Sigmoid colon (tissue), 7 donors: ENCODE results near the gene CPZ. TPM values are rescaled to one million over a fixed set of nuclear protein-coding genes. Genes with fewer than 3 reads are reported as not detected.

ENCODE experiments used
- DNase-seq: peaks from one replicate; pipeline ENCODE4 v3.0.0-alpha.2; 2019
- H3K27ac ChIP-seq, 4 donors: fragments of 200-600 bp; sonication (generic); one replicate each; pipeline ENCODE4 v1.5.1; 2016 to 2019; ENCODE audit warnings: mild to moderate bottlenecking in 1 of 4
- H3K27me3 ChIP-seq, 3 donors: fragments of 200-600 bp; sonication (generic); one replicate each; pipeline ENCODE4 v1.5.1; 2019; ENCODE audit warnings: mild to moderate bottlenecking in 1 of 3
- H3K36me3 ChIP-seq, 4 donors: fragments of 200-600 bp; sonication (generic); one replicate each; pipeline ENCODE4 v1.5.1; 2016 to 2019
- H3K4me1 ChIP-seq, 4 donors: fragments of 200-600 bp; sonication (generic); one replicate each; pipeline ENCODE4 v1.5.1; 2017 to 2019
- H3K4me3 ChIP-seq, 4 donors: fragments of 200-600 bp; sonication (generic); one replicate each; pipeline ENCODE4 v1.5.1; 2017 to 2019; ENCODE audit warnings: mild to moderate bottlenecking in 2 of 4, moderate library complexity in 1 of 4
- H3K9me3 ChIP-seq, 4 donors: fragments of 200-600 bp in 3 of 4; sonication (generic) in 3 of 4; one replicate each; pipeline versions ENCODE4 v1.5.1 to v1.6.1; 2013 to 2019
- EP300 ChIP-seq, 4 donors: sonication (generic); formaldehyde crosslinking; IDR thresholded peaks; one replicate each; pipeline ENCODE4 v1.6.1; 2017; ENCODE audit warnings: antibody characterized with exemption in 4 of 4
- POLR2A ChIP-seq, 2 donors: fragments of 450-650 bp; IDR thresholded peaks; one replicate each; pipeline ENCODE4 v1.6.1; 2016; ENCODE audit warnings: antibody characterized with exemption in 2 of 2, mild to moderate bottlenecking in 2 of 2, moderate library complexity in 2 of 2
- POLR2AphosphoS5 ChIP-seq, 4 donors: sonication (generic); formaldehyde crosslinking; IDR thresholded peaks; one replicate each; pipeline ENCODE4 v1.6.1; 2017; ENCODE audit warnings: antibody characterized with exemption in 4 of 4
- WGBS, 2 donors: extraction: QIAGEN DNeasy Blood & Tissue Kit; methylation state at CpG; one replicate each; pipeline ENCODE4 v1.1.7; 2013; 5-methylcytosine and 5-hydroxymethylcytosine counted together
- intact Hi-C: fragments of 100-400 bp; cut with DNase I; formaldehyde crosslinking; loops from one replicate; pipeline ENCODE4 v1.15.1; 2023
- polyA plus RNA-seq, 3 donors: library from polyadenylated mRNA; stranded (reverse); fragments of 200-250 nt; gene quantifications; one replicate each; pipeline ENCODE4 v1.2.3, GENCODE V29; 2013
- total RNA-seq, 4 donors: library from RNA; depleted of rRNA; stranded (reverse); fragments of >200 nt; gene quantifications; one replicate each; pipeline ENCODE4 v1.1.0, GENCODE V29; 2016
- TF ChIP-seq, protein P1 (sequence below), 4 experiments: fragments of 450-650 bp in 3 of 4; fragments of 200-600 bp in 1 of 4; IDR thresholded peaks; one replicate each; pipeline ENCODE4 v1.5.1; 2016 to 2019; ENCODE audit warnings: antibody characterized with exemption in 4 of 4, mild to moderate bottlenecking in 3 of 4, moderate library complexity in 2 of 4
- donor health status: healthy with polysubstance abuse.
- donor health status: Bipolar disorder and iron deficiency.
- donor health status: healthy.

CPZ gene
- total and polyA plus RNA-seq, 7 donors = 0.46 to 8.3 (median 1.8) TPM

- Histone ChIP-seq H3K36me3 (no peaks in the 10 kb centered on the region), H3K27ac (no peak overlapping the region), H3K9me3 (no peaks in the 10 kb centered on the region), H3K4me3 (no peak overlapping the region), H3K4me1 (peaks cover 0 to 8% (median 0%) of the 10 kb centered on the region in 4 donors), H3K27me3 (peaks cover 23 to 66% (median 38%) of the 10 kb centered on the region in 3 donors)
- intact Hi-C loops = no loop called here
- TF ChIP-seq, protein P1, sequence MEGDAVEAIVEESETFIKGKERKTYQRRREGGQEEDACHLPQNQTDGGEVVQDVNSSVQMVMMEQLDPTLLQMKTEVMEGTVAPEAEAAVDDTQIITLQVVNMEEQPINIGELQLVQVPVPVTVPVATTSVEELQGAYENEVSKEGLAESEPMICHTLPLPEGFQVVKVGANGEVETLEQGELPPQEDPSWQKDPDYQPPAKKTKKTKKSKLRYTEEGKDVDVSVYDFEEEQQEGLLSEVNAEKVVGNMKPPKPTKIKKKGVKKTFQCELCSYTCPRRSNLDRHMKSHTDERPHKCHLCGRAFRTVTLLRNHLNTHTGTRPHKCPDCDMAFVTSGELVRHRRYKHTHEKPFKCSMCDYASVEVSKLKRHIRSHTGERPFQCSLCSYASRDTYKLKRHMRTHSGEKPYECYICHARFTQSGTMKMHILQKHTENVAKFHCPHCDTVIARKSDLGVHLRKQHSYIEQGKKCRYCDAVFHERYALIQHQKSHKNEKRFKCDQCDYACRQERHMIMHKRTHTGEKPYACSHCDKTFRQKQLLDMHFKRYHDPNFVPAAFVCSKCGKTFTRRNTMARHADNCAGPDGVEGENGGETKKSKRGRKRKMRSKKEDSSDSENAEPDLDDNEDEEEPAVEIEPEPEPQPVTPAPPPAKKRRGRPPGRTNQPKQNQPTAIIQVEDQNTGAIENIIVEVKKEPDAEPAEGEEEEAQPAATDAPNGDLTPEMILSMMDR (IDR thresholded peaks at IDR 0.05) = no peak
- no peak for TF ChIP-seq EP300 (IDR thresholded peaks at IDR 0.05)
- no peak for TF ChIP-seq POLR2AphosphoS5 (IDR thresholded peaks at IDR 0.05)
- no peak for TF ChIP-seq POLR2A (IDR thresholded peaks at IDR 0.05)
- WGBS, 2 donors = 69 to 78% methylated on average over 66 of the region's 66 CpGs
- peak; percentile 53 for DNase-seq
Measured at GRCh38 chr4:8581094-8581861, 11.3 kb upstream of the CPZ start.

DNA sequence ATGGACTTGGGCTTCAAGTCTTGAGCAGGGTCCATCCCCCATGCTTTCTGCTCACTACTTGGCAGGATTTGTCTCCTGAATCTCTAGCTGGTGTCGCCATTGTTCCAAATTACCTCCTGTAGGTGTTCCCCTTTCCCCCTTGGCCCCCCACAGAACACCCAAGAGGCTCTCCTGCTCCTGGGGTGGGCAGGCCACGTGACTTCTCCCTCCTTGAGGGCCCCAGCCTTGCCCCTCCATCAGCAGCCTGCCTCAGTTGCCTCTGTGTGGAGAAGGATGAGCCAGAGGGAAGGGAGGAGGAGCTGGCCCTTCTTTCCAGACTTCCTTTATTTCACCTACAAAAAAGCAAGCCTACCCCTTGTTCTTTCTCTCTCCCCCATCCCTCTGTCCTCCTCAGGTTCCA, 10.5 kb upstream of the CPZ start:
- Histone ChIP-seq H3K27me3 (peaks cover 28 to 74% (median 41%) of the 10 kb centered on the region in 3 donors), H3K4me1 (peaks cover 0 to 8% (median 0%) of the 10 kb centered on the region in 4 donors), H3K9me3 (no peaks in the 10 kb centered on the region), H3K27ac (no peak overlapping the region), H3K36me3 (no peaks in the 10 kb centered on the region), H3K4me3 (no peak overlapping the region)
- WGBS, 2 donors = 41 to 65% methylated on average over 2 of the region's 2 CpGs
- peak; percentile 14 for DNase-seq
- intact Hi-C loops = no loop called here
- TF ChIP-seq EP300 (IDR thresholded peaks at IDR 0.05) (no peak), POLR2AphosphoS5 (IDR thresholded peaks at IDR 0.05) (no peak), POLR2A (IDR thresholded peaks at IDR 0.05) (no peak)
- TF ChIP-seq, protein P1 (IDR thresholded peaks at IDR 0.05) = no peak

GRCh38 chr4:8582436-8582835, 10.1 kb upstream of the CPZ start:
- peaks cover 0 to 8% (median 0%) of the 10 kb centered on the region in 4 donors for H3K4me1 ChIP-seq
- intact Hi-C loops = no loop called here
- H3K9me3 ChIP-seq = no peaks in the 10 kb centered on the region
- H3K4me3 ChIP-seq = no peak overlapping the region
- WGBS, 2 donors = 88 to 90% methylated on average over 12 of the region's 12 CpGs
- peak; percentile 40 for DNase-seq
- no peaks in the 10 kb centered on the region for H3K36me3 ChIP-seq
- H3K27ac ChIP-seq = no peak overlapping the region
- no peak for TF ChIP-seq POLR2AphosphoS5 (IDR thresholded peaks at IDR 0.05)
- TF ChIP-seq EP300 (IDR thresholded peaks at IDR 0.05) = no peak
- TF ChIP-seq, protein P1 (IDR thresholded peaks at IDR 0.05) = no peak
- H3K27me3 ChIP-seq = peaks cover 29 to 78% (median 45%) of the 10 kb centered on the region in 3 donors

GRCh38 chr4:8582941-8583654, 9.5 kb upstream of the CPZ start:
- Histone ChIP-seq H3K4me3 (no peak overlapping the region), H3K36me3 (no peaks in the 10 kb centered on the region), H3K27ac (no peak overlapping the region), H3K9me3 (no peaks in the 10 kb centered on the region), H3K4me1 (peaks cover 0 to 8% (median 0%) of the 10 kb centered on the region in 4 donors), H3K27me3 (peaks cover 29 to 81% (median 45%) of the 10 kb centered on the region in 3 donors)
- peak; percentile 24 for DNase-seq
- WGBS, 2 donors = 57 to 67% methylated on average over 9 of the region's 9 CpGs
- intact Hi-C loops = no loop called here
- TF ChIP-seq POLR2AphosphoS5 (IDR thresholded peaks at IDR 0.05) = no peak
- no peak for TF ChIP-seq EP300 (IDR thresholded peaks at IDR 0.05)
- TF ChIP-seq POLR2A (IDR thresholded peaks at IDR 0.05) = no peak
- TF ChIP-seq, protein P1 (IDR thresholded peaks at IDR 0.05) = no peak
